ENCODE measurements around the gene PROCR. TPM values are rescaled to one million over a fixed set of nuclear protein-coding genes. Genes with fewer than 3 reads are reported as not detected.
"Not testable (repeated sequence)": the region's sequence is repeated elsewhere in the genome, so short reads cannot be mapped to it uniquely, and the experiment has no call there.

Gene PROCR
- total RNA-seq, 6 experiments from 2014 or later = 1.4 to 11.0 (median 2.6) TPM

- Histone ChIP-seq H3K27me3 (no peaks in the 10 kb centered on the region), H3K4me3 (no peak overlapping the region), H3K9me3 (no peaks in the 10 kb centered on the region), H3K27ac (no peak overlapping the region), H3K4me1 (peaks cover 0 to 13% (median 5%) of the 10 kb centered on the region in 4 donors), H3K36me3 (no peaks in the 10 kb centered on the region)
- intact Hi-C loops (cut with DNase I) = no loop called here
- no peak for TF ChIP-seq CTCF (IDR thresholded peaks at IDR 0.05)
- TF ChIP-seq POLR2A (IDR thresholded peaks at IDR 0.05) = no peak
- ATAC-seq (no peak), DNase-seq (no peak)
- WGBS (ENCODE audit: insufficient coverage, low coverage, low lambda C conversion rate, missing lambda C conversion rate) = 77% methylated on average over 3 of the region's 4 CpGs
Measured at GRCh38 chr20:35165221-35166185, 6.4 kb upstream of the PROCR start.

- DNase-seq (peak; percentile 58 to 78 (median 75)), ATAC-seq (peak; percentile 96 to 97 (median 96))
- WGBS (ENCODE audit: insufficient coverage, low coverage, low lambda C conversion rate, missing lambda C conversion rate) = 20% methylated on average over 5 of the region's 5 CpGs
- H3K9me3 ChIP-seq = no peaks in the 10 kb centered on the region
- no peak overlapping the region for H3K4me3 ChIP-seq
- no peaks in the 10 kb centered on the region for H3K27me3 ChIP-seq
- TF ChIP-seq POLR2A (IDR thresholded peaks at IDR 0.05) (no peak), CTCF (IDR thresholded peaks at IDR 0.05) (no peak)
- peaks cover 0 to 13% (median 5%) of the 10 kb centered on the region in 4 donors for H3K4me1 ChIP-seq
- H3K27ac ChIP-seq = peak overlapping the region in 1 of 3 donors; percentile 13
- intact Hi-C loops (cut with DNase I) = no loop called here
- no peaks in the 10 kb centered on the region for H3K36me3 ChIP-seq
Measured at GRCh38 chr20:35166242-35166830, 5.5 kb upstream of the PROCR start.

GRCh38 chr20:35167787-35168186, 4.1 kb upstream of the PROCR start:
- ATAC-seq = no peak
- H3K4me3 ChIP-seq = no peak overlapping the region
- TF ChIP-seq CTCF (IDR thresholded peaks at IDR 0.05) (no peak), POLR2A (IDR thresholded peaks at IDR 0.05) (no peak)
- intact Hi-C loops (cut with DNase I) = no loop called here
- H3K36me3 ChIP-seq = no peaks in the 10 kb centered on the region
- H3K9me3 ChIP-seq = no peaks in the 10 kb centered on the region
- no peak for DNase-seq
- 91% methylated on average over 1 of the region's 1 CpG for WGBS (ENCODE audit: insufficient coverage, low coverage, low lambda C conversion rate, missing lambda C conversion rate)
- peaks cover 0 to 13% (median 5%) of the 10 kb centered on the region in 4 donors for H3K4me1 ChIP-seq
- no peak overlapping the region for H3K27ac ChIP-seq
- no peaks in the 10 kb centered on the region for H3K27me3 ChIP-seq

- H3K4me3 ChIP-seq; H3K36me3 ChIP-seq; DNase-seq; H3K9me3 ChIP-seq; H3K27me3 ChIP-seq; ATAC-seq; H3K27ac ChIP-seq; intact Hi-C loops (cut with DNase I): not testable (repeated sequence)
- H3K4me1 ChIP-seq = peaks cover 0 to 16% (median 7%) of the 10 kb centered on the region in 4 donors
- WGBS (ENCODE audit: insufficient coverage, low coverage, low lambda C conversion rate, missing lambda C conversion rate) = 88% methylated on average over 4 of the region's 4 CpGs
Measured at GRCh38 chr20:35168701-35169409, 3.0 kb upstream of the PROCR start.

Data from right lobe of liver (tissue), 6 donors.